HG02623 (cell line): Measurements from ENCODE around the gene KIFC3.
"Not testable (repeated sequence)": the region's sequence is repeated elsewhere in the genome, so short reads cannot be mapped to it uniquely, and the experiment has no call there.

Experiments used
- ATAC-seq: cut with Tn5 transposase; IDR thresholded peaks from one replicate; pipeline ENCODE4 v1.9.1; 2021; ENCODE audit warnings: moderate library complexity; ENCODE audit not compliant: unreplicated experiment

Gene KIFC3, protein sequence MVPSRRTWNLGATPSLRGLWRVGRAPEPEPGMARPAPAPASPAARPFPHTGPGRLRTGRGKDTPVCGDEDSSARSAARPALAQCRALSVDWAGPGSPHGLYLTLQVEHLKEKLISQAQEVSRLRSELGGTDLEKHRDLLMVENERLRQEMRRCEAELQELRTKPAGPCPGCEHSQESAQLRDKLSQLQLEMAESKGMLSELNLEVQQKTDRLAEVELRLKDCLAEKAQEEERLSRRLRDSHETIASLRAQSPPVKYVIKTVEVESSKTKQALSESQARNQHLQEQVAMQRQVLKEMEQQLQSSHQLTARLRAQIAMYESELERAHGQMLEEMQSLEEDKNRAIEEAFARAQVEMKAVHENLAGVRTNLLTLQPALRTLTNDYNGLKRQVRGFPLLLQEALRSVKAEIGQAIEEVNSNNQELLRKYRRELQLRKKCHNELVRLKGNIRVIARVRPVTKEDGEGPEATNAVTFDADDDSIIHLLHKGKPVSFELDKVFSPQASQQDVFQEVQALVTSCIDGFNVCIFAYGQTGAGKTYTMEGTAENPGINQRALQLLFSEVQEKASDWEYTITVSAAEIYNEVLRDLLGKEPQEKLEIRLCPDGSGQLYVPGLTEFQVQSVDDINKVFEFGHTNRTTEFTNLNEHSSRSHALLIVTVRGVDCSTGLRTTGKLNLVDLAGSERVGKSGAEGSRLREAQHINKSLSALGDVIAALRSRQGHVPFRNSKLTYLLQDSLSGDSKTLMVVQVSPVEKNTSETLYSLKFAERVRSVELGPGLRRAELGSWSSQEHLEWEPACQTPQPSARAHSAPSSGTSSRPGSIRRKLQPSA

GRCh38 chr16:57802341-57803133 is at the start of gene KIFC3:
Gene KIFC3, minus strand, starts transcription at chr16:57802491. Its CDS starts 4,248 bp downstream, at chr16:57798243.
- no peak for ATAC-seq

- ATAC-seq, result no peak
Measured at GRCh38 chr16:57848181-57848580, 45.9 kb upstream of the KIFC3 start.

DNA sequence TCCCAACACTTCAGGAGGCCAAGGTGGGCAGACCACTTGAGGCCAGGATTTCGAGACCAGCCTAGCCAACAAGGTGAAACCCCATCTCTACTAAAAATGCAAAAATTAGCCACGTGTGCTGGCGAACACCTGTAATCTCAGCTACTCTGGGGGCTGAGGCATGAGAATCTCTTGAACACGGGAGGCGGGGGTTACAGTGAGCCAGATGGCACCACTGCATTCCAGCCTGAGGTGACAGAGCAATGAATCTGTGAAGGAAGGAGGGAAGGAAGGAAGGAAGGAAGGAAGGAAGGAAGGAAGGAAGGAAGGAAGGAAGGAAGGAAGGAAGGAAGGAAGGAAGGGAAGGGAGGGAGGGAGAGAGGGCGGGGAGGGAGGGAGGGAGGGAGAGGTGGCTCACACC is 44.6 kb upstream of the KIFC3 start:
- not testable (repeated sequence) for ATAC-seq

DNA sequence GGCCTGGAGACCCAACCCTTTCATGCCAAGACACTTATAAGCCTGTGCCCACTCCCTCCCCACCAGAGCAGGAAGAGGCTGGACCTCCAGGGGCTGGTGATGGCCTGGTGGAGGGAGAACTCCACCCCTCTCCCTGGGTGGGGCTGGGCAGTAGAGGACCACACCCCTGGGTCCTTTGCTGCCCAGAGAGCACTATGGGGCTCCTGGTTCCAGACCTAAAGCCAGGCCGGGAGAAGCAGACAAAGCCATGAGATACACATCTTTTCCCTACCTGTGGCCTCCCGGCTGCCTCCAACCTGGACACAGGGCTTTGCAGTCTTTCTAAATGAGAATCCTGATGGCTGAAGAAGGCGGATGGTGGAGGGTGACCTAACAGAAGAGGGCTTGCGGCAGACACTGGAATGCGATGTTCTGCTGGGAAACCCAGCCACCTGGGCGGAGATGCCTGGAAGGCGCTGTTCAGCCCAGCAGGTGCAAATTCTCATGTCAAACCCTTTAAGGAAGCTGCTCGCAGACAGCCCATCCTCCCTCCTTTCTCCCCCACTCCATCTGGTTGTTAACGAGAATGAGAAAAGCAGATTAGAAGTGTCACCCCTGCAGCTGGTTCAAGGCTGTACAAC is 43.9 kb upstream of the KIFC3 start:
- ATAC-seq, result no peak

DNA sequence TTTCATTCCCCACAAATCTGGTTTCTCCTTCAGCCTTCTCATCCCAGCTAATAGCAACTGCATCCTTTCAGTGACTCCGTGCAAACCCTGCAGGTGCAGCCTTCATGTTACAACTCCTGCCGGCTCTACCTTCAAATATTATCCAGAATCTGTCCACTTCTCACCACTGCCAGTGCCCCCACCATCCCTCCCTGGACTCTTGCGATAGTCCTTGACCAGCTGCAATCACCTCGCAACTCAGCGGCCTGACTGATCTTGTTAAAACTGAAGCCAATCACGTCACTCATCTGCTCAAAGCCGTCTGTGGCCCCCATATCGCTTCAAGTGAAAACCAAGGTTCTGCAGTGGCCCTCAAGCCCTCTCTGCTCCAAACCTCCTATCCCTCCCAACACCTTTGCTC is 42.8 kb upstream of the KIFC3 start:
- no peak for ATAC-seq

DNA sequence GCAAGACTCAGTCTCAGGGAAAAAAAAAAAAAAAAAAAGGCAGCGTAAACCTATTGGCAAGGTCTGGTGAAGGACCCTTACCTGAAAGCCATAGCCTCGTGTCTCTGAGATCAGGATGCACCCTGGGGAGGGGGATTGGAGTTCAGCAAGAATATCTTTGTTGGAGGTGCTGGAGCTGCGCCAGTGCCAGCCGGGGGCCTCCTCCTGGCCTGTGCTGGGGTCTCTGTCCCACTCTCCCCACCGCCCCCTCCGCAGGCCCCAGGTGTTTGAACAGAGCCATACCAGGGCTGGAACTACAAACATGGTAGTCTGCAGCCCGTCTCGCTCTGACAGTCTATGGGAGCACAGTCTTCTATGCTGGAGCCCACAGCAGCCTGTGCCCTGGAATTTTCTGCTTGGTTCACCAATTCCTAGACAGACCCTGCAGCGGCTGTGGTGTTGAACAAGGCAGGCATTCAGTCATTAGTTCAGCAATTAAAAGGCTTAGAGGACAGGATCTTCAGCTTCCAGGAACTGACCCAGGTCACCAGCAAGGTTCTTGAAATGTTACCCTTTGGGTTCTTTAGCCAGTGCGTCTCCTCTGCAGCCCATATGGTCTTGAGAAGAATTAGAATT is 42.2 kb upstream of the KIFC3 start:
- no peak for ATAC-seq

DNA sequence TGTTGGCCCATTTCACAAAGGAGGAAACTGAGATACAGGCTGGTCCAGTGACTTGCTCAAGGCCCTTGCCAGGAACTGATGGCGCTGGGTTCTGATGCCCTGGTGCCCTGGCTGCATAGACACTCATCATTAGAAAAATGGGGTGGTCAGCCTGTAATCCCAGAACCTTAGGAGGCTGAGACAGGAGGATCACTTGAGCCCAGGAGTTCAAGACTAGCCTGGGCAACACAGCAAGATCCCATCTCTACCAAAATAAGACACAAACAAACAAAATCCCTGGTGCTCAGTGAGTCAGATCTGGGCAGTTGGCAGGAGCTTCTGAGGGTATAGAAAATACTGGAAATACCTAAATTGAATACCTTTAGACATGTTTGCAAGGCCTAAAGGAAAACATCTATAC is 41.1 kb upstream of the KIFC3 start:
- ATAC-seq, result no peak

DNA sequence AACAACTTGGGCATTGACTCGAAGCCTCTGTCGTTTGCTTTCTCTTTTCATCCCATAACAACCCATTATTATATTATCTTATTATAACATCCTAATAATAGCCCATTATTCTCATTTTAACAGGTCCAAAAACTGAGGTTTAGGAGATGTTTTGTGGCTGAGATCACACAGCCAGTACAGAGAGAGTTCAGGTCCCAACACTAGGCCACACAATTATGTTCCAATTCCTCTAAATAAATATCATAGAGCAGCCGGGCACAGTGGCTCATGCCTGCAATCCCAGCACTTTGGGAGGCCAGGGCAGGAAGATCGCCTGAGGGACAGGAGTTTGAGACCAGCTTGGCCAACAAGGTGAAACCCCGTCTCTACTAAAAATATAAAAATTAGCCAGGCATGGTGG is 40.3 kb upstream of the KIFC3 start:
- no peak for ATAC-seq

DNA sequence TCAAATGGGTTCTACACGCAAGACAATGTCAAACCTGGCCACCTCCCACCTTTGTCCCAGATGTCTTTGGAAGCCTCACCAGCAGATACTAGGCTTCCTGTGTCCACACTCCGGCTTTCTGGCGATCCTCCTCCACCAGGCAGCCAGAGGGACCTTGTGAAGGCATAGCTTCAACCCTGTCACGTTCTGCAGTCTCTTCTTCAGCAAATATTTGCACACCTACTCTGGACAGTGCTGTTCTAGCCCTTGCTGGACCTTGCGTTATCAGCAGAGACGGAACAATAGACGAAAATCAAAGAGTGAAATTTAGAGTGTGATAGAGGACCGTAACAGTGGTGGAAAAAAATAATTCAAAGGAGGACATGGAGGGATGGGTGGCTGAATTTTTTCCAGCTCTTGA is 38.5 kb upstream of the KIFC3 start:
- no peak for ATAC-seq

DNA sequence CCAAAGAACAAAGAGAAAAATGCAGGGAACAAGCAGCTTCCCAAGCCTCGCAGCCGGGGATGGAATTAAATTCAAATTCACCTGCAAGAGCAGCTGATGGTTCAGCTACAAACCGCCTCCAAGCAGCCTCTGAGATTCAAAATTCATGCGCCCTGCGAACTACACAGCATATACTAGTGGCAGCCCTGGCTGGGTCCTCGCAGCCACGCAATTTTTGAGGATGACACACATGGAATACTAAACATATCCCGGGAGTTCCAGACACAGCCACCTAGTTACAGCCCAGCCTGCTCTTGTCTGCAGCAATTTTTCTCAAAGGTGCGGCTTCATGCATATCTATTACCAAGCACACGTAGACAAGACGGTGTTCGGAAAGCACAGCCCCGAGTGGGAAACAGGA is 35.9 kb upstream of the KIFC3 start:
- no peak for ATAC-seq

GRCh38 chr16:57837305-57838125 is 35.2 kb upstream of the KIFC3 start:
- ATAC-seq, result no peak

- not testable (repeated sequence) for ATAC-seq
Measured at GRCh38 chr16:57835439-57835838, 33.1 kb upstream of the KIFC3 start.

DNA sequence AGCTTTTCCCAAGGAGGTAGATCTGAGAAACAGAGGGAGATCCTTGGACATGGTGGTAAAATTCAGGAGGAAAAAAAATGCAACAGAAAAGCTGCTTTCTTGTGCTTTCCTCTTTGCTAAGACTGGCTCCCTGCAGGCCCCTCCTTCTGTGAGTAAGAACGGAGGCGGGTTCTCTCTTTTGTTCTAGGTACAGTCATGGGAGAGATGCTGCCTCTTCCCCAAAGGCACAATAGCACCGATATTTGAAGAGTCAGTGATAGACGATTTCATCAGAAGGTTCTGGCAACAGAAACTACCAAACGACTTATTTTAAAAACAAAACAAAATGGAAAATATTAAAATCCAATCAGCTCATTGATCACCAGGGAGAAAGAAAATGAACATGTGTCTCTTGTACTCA is 32.6 kb upstream of the KIFC3 start:
- no peak for ATAC-seq

DNA sequence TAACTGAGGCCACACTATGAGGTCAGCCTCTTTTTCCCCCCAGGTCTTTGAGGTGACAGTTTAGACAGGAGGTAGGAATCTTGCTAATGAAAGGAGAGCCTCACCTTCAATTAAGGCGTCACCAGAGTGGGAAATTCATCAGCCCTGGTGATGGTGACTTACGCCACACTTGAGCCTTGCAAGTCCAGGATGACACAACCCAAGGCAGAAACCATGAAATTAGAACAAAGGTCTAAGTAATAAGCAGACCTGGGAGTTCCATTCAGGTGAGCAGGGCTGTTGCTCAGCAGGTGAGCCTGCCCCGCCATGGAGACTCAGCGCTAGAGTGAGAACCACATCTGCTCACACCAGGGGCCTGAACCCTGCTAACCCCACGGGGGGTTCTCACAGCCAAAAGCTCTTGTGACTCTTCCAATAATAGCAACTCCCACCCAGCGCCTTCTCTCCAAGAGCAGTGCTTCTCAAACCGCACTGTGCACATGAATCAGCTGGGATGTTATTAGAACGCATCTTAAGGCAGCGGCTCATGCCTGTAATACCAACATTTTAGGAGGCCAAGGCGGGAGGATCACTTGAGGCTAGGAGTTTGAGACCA is 28.7 kb upstream of the KIFC3 start:
- no peak for ATAC-seq

- no peak for ATAC-seq
Measured at GRCh38 chr16:57829969-57830360, 27.7 kb upstream of the KIFC3 start.

- no peak for ATAC-seq
Measured at GRCh38 chr16:57828272-57829161, 26.2 kb upstream of the KIFC3 start.

DNA sequence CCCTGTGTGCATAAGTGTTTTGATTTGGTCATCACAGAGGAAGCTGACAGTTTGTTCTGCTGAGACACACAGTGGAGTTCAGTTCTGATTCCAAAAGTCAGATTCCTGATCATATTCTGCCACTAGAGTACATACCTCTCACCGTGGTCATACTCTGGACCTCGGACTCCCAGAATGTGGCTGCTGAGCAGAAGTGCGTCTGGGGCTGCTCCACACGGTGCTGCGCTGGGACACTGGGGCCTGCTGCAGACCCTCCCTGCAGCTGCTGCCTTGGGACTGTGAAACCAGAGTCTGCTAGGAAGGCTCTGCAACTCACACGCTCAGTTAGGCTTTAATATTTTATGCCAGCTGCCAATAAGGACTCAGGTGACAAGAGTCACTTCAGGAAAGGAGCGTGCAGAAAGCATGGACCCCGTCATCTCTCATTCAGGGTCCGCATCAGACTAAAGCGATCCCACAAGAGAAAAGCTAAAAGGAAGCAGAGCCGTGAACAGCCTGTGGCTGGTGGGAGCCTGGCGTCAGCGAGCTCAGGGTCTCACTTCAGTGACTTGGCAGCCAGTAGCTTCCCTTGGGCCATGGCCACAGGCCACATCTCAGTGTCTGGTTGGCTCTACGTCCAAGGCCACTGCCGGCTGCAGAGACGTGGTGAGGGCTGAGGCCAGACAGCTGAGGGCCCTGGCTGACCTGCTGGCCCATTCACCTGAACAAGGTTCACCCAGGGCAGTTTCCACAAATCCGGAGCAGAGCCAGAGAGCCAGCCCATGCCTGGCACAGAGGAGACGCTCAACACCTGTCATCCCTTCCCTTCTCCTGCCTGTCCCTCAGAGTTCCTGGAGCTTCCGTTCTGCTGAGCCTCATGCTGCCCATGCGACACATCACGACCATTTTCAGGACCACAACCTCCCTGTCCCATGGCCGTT is 24.7 kb upstream of the KIFC3 start:
- no peak for ATAC-seq
